Measurements from ENCODE around the gene TACC3.

DNA sequence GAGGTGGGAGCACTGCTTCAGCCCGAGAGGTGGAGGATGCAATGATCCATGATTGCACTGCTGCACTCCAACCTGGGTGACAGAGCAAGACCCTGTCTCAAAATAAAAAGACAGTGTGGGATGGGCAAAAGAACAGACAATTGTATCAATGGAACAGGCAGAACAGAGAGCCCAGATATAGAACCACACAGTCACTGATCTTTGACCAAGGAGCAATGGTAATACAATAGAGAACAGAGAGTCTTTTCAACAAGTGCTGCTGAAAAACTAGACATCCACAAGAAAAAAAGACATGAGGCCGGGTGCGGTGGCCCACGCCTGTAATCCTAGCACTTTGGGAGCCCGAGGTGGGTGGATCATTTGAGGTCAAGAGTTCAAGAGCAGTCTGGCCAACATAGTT is 43.1 kb upstream of the TACC3 start:
- TF ChIP-seq, protein P1, sequence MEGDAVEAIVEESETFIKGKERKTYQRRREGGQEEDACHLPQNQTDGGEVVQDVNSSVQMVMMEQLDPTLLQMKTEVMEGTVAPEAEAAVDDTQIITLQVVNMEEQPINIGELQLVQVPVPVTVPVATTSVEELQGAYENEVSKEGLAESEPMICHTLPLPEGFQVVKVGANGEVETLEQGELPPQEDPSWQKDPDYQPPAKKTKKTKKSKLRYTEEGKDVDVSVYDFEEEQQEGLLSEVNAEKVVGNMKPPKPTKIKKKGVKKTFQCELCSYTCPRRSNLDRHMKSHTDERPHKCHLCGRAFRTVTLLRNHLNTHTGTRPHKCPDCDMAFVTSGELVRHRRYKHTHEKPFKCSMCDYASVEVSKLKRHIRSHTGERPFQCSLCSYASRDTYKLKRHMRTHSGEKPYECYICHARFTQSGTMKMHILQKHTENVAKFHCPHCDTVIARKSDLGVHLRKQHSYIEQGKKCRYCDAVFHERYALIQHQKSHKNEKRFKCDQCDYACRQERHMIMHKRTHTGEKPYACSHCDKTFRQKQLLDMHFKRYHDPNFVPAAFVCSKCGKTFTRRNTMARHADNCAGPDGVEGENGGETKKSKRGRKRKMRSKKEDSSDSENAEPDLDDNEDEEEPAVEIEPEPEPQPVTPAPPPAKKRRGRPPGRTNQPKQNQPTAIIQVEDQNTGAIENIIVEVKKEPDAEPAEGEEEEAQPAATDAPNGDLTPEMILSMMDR (IDR thresholded peaks at IDR 0.05), result no peak
- TF ChIP-seq POLR2A (IDR thresholded peaks at IDR 0.05), result no peak

Measured in uterus (tissue), 2 donors.